HG03571 (cell line): Measurements from ENCODE around the gene SIM2.

Source experiments
- ATAC-seq: cut with Tn5 transposase; IDR thresholded peaks from one replicate; pipeline ENCODE4 v1.9.1; 2021; ENCODE audit not compliant: unreplicated experiment

Gene SIM2

GRCh38 chr21:36791695-36792470, 93.0 kb downstream of the SIM2 start:
- no peak for ATAC-seq

DNA sequence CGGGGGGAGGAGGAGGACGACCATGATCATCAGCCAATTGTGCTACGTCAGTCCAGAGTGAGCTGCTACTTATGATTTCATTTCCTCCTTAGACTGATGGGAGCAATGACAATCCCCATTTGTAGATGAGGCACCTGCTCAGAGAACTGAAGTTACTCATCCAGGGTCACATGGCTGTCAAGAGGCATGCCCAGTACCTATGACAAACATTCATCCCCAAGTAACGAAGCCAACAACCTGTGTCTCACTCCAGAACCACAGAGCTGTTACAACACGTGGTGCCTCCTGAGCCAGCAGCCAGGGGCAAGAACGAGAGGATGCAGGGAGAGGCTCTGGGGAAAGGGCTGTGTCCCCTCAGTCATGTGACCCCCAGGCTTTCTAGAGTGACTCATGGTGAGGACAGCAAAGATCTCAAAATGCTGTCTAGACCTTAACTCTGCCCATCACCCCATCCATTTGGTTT, 93.6 kb downstream of the SIM2 start:
- no peak for ATAC-seq

DNA sequence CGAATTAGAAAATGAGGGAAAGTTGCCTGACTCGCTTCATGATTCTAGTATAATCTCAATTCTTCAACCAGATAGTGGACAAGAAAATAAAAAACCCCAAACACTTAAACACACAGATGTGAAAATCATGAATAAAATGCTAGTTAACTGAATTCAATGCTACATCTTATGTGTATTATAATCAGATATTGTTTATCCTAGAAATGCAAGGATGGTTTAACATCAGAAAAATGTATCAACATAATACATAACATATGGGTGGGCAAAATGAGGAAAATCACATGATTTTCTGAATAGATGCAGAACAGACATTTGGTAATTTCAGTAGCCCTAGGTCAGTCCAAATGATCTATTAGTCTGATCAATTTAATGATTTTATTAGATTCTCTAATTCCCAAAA, 97.2 kb downstream of the SIM2 start:
- ATAC-seq: no peak

- ATAC-seq: no peak
These were observed 99.6 kb downstream of the SIM2 start for GRCh38 chr21:36798491-36798890.
